Measurements from ENCODE around the gene NCCRP1. TPM values are rescaled to one million over a fixed set of nuclear protein-coding genes. Genes with fewer than 3 reads are reported as not detected.

NCCRP1 gene
- total and polyA plus RNA-seq, 4 donors, result 0.05 to 0.97 (median 0.17) TPM

- Histone ChIP-seq H3K9ac (ENCODE audit: insufficient read depth in 1 of 2, low read length in 2 of 2) (no peak overlapping the region), H3K27ac (ENCODE audit: low read depth in 1 of 2, low read length in 1 of 2) (no peak overlapping the region)
- 71 to 76% methylated on average over 6 of the region's 6 CpGs for WGBS, 2 donors
Measured at GRCh38 chr19:39207293-39207836, 10.6 kb downstream of the NCCRP1 start.

GRCh38 chr19:39208175-39208795 is 11.5 kb downstream of the NCCRP1 start:
- Histone ChIP-seq H3K9ac (ENCODE audit: insufficient read depth in 1 of 2, low read length in 2 of 2) (no peak overlapping the region), H3K27ac (ENCODE audit: low read depth in 1 of 2, low read length in 1 of 2) (no peak overlapping the region), H3K4me3 (no peak overlapping the region), H3K9me3 (ENCODE audit: control insufficient read depth in 4 of 4, insufficient read depth in 3 of 4, low read length in 3 of 4) (no peaks in the 10 kb centered on the region), H3K27me3 (ENCODE audit: control insufficient read depth in 3 of 3, insufficient read depth in 3 of 3, low read length in 2 of 3) (peaks cover 0 to 6% (median 5%) of the 10 kb centered on the region in 3 donors), H3K36me3 (ENCODE audit: control insufficient read depth in 4 of 4, insufficient read depth in 4 of 4, low read length in 4 of 4) (no peaks in the 10 kb centered on the region), H3K4me1 (ENCODE audit: control insufficient read depth in 5 of 5, insufficient read depth in 5 of 5, low read length in 5 of 5) (no peaks in the 10 kb centered on the region)
- 72 to 84% methylated on average over 9 of the region's 9 CpGs for WGBS, 2 donors
- ATAC-seq (ENCODE audit: insufficient read depth, low FRiP score) (no peak), DNase-seq (no peak)
- TF ChIP-seq CTCF (IDR thresholded peaks at IDR 0.05; ENCODE audit: control extremely low read depth, extremely low read depth), result no peak

More at GRCh38 chr19:39207293-39207836, 10.6 kb downstream of the NCCRP1 start:
- Histone ChIP-seq H3K9me3 (ENCODE audit: control insufficient read depth in 4 of 4, insufficient read depth in 3 of 4, low read length in 3 of 4) (no peaks in the 10 kb centered on the region), H3K27me3 (ENCODE audit: control insufficient read depth in 3 of 3, insufficient read depth in 3 of 3, low read length in 2 of 3) (peaks cover 0 to 15% (median 9%) of the 10 kb centered on the region in 3 donors), H3K36me3 (ENCODE audit: control insufficient read depth in 4 of 4, insufficient read depth in 4 of 4, low read length in 4 of 4) (no peaks in the 10 kb centered on the region), H3K4me3 (no peak overlapping the region), H3K4me1 (ENCODE audit: control insufficient read depth in 5 of 5, insufficient read depth in 5 of 5, low read length in 5 of 5) (no peaks in the 10 kb centered on the region)
- ATAC-seq (ENCODE audit: insufficient read depth, low FRiP score) (no peak), DNase-seq (no peak)
- no peak for TF ChIP-seq CTCF (IDR thresholded peaks at IDR 0.05; ENCODE audit: control extremely low read depth, extremely low read depth)

- 71 to 79% methylated on average over 7 of the region's 7 CpGs for WGBS, 2 donors
- Histone ChIP-seq H3K9me3 (ENCODE audit: control insufficient read depth in 4 of 4, insufficient read depth in 3 of 4, low read length in 3 of 4) (no peaks in the 10 kb centered on the region), H3K4me3 (no peak overlapping the region), H3K4me1 (ENCODE audit: control insufficient read depth in 5 of 5, insufficient read depth in 5 of 5, low read length in 5 of 5) (no peaks in the 10 kb centered on the region), H3K9ac (ENCODE audit: insufficient read depth in 1 of 2, low read length in 2 of 2) (no peak overlapping the region), H3K27me3 (ENCODE audit: control insufficient read depth in 3 of 3, insufficient read depth in 3 of 3, low read length in 2 of 3) (peaks cover 0 to 4% (median 4%) of the 10 kb centered on the region in 3 donors), H3K36me3 (ENCODE audit: control insufficient read depth in 4 of 4, insufficient read depth in 4 of 4, low read length in 4 of 4) (no peaks in the 10 kb centered on the region), H3K27ac (ENCODE audit: low read depth in 1 of 2, low read length in 1 of 2) (no peak overlapping the region)
- TF ChIP-seq CTCF (IDR thresholded peaks at IDR 0.05; ENCODE audit: control extremely low read depth, extremely low read depth), result no peak
- ATAC-seq (ENCODE audit: insufficient read depth, low FRiP score), result no peak
- no peak for DNase-seq
Measured at GRCh38 chr19:39209196-39209595, 12.4 kb downstream of the NCCRP1 start.
